ENCODE data around the gene GLE1.
"Not testable (repeated sequence)": the region's sequence is repeated elsewhere in the genome, so short reads cannot be mapped to it uniquely, and the experiment has no call there.

The GLE1 gene

DNA sequence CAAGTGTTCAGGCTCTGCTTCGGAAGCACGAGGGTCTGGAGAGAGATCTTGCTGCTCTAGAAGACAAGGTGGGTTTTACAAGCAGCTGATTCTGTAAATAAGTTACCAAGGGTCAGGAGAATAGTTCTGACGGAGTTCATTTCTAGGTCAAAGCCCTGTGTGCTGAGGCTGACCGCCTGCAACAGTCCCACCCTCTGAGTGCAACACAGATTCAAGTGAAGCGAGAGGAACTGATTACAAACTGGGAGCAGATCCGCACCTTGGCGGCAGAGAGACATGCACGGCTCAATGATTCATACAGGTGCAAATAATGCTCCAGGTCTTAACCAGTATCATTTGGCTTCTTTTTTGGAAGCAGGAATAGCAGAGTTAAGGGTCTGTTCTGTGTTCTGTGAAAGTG lies 72.7 kb downstream of the GLE1 start:
- DNase-seq (ENCODE audit: low read depth): no peak
- TF ChIP-seq, protein P1, sequence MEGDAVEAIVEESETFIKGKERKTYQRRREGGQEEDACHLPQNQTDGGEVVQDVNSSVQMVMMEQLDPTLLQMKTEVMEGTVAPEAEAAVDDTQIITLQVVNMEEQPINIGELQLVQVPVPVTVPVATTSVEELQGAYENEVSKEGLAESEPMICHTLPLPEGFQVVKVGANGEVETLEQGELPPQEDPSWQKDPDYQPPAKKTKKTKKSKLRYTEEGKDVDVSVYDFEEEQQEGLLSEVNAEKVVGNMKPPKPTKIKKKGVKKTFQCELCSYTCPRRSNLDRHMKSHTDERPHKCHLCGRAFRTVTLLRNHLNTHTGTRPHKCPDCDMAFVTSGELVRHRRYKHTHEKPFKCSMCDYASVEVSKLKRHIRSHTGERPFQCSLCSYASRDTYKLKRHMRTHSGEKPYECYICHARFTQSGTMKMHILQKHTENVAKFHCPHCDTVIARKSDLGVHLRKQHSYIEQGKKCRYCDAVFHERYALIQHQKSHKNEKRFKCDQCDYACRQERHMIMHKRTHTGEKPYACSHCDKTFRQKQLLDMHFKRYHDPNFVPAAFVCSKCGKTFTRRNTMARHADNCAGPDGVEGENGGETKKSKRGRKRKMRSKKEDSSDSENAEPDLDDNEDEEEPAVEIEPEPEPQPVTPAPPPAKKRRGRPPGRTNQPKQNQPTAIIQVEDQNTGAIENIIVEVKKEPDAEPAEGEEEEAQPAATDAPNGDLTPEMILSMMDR (conservative IDR thresholded peaks at IDR 0.05; ENCODE audit: low read depth, low read length): no peak

DNA sequence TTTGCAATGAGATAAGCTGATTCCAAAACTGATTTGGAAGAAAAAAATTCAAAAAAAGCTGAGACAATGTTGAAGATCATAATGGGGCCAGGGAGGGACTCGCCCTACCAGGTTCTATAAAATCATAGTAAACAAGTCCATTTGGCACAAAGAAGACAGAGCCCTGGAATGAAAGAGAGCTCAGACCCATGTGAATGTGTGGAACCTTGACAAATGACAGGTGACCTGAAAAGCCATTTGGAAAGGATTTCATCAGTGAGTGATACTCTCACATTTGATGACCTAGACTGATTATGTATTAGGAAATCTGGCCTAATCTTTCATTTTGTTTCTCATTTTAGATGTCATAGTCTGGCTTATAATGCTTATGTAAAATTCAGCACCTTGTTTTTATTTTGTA lies 74.7 kb downstream of the GLE1 start:
- no peak overlapping the region for H3K4me3 ChIP-seq (ENCODE audit: low read length)
- DNase-seq (ENCODE audit: low read depth): no peak
- TF ChIP-seq, protein P1 (conservative IDR thresholded peaks at IDR 0.05; ENCODE audit: low read depth, low read length): no peak

More for the DNA sequence above, 72.7 kb downstream of the GLE1 start:
- H3K4me3 ChIP-seq (ENCODE audit: low read length): no peak overlapping the region

DNA sequence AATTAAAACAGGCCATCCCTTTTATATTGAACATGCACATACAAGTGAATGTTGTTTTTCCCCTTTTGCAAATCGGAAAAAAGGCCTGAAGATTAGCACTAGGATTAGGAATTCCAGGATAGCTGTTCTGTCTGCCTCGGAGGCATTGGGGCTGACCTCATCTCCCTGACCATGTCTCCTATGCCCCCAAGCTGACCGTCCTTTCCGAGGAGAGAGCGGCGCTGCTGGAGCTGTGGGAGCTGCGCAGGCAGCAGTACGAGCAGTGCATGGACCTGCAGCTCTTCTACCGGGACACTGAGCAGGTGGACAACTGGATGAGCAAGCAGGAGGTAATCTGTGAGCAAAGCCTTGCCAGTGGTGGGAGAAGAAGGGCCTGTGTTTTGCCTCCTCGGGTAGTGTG lies 76.2 kb downstream of the GLE1 start:
- TF ChIP-seq, protein P1 (conservative IDR thresholded peaks at IDR 0.05; ENCODE audit: low read depth, low read length): no peak
- DNase-seq (ENCODE audit: low read depth): no peak
- H3K4me3 ChIP-seq (ENCODE audit: low read length): no peak overlapping the region

DNA sequence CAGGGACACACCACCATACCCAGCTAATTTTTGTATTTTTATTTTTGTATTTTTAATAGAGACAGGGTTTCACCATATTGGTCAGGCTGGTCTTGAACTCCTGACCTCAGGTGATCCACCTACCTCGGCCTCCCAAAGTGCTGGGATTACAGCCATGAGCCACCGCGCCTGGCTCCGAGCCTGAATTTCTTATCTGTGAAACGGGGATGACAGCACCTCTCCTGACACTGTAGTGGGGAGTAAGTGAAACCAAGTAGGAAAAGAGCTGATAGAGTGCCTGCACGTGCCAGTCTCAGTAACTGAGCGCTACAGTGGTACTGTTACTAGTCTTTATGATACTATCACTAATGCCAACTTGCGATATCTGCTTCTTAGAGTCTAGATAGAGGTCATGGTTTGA lies 80.6 kb downstream of the GLE1 start:
- DNase-seq (ENCODE audit: low read depth); H3K4me3 ChIP-seq (ENCODE audit: low read length): not testable (repeated sequence)

DNA sequence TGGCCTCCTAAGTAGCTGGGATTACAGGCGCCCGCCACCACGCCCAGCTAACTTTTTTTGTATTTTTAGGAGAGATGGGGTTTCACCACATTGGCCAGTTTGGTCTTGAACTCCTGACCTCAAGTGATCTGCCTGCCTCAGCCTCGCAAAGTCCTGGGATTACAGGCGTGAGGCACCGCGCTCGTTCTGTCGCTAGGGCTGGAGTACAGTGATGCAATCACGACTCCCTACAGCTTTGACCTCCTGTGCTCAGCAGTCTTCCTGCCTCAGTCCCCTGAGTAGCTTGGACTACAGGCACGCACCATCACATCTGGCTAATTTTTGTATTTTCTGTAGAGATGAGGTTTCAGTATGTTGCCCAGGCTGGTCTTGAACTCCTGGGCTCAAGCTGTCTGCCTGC lies 82.4 kb downstream of the GLE1 start:
- H3K4me3 ChIP-seq (ENCODE audit: low read length): not testable (repeated sequence)

DNA sequence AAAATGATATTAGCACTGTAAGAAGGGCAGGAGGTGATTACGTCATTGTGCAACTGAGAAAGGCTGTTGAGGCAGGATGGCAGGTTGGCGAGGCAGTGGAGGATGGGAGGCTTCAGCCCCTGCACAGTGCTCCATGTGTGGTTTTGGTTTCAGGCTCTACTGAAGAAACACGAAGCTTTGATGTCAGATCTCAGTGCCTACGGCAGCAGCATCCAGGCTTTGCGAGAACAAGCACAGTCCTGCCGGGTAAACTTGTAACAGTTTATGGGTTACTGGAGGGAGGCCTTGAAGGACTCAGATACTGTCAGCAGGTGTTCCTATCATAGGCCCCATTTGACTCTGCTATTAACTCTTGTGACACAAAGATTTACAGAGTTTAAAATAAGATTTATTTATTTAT lies 82.9 kb downstream of the GLE1 start:
- TF ChIP-seq, protein P1 (conservative IDR thresholded peaks at IDR 0.05; ENCODE audit: low read depth, low read length): no peak
- H3K4me3 ChIP-seq (ENCODE audit: low read length): no peak overlapping the region
- no peak for DNase-seq (ENCODE audit: low read depth)

More for the DNA sequence above, 82.4 kb downstream of the GLE1 start:
- DNase-seq (ENCODE audit: low read depth): not testable (repeated sequence)

DNA sequence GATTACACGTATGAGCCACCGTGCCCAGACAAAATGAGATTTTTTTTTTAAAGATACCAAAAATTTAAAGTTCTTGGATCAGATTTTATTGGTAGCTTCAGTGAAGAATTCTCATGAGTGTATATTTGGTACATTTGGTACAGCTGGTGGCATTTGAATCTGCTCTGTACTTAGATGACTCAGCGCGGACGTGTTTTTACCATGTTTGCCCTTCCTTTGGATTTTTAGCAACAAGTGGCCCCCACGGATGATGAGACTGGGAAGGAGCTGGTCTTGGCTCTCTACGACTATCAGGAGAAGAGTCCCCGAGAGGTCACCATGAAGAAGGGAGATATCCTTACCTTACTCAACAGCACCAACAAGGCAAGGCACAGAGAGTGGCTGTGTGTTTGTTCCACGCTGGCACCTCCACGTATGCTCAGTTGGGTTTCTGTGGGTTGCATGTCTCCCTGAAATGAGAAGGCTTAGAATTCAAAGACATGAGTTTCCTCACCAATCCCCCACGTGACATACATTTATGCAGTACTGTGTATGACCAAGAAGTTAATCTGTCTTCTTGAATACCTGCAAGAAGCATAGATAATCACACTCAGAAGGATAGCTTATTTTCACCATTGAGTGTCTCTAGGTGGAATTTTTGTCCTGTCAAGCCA lies 84.2 kb downstream of the GLE1 start:
- no peak for DNase-seq (ENCODE audit: low read depth)

More for the DNA sequence above, 84.2 kb downstream of the GLE1 start:
- TF ChIP-seq, protein P1 (conservative IDR thresholded peaks at IDR 0.05; ENCODE audit: low read depth, low read length): no peak
- no peak overlapping the region for H3K4me3 ChIP-seq (ENCODE audit: low read length)
